Vagina (tissue), 2 donors: ENCODE data around the gene AIF1.

Experiments used
- CTCF ChIP-seq, 3 experiments: fragments of 450-650 bp in 2 of 3; fragments of 200-600 bp in 1 of 3; sonication (generic) in 1 of 3; IDR thresholded peaks; one replicate each; pipeline ENCODE4 v1.5.1; 2017 to 2019; ENCODE audit warnings: antibody characterized with exemption in 3 of 3, mild to moderate bottlenecking in 2 of 3, moderate library complexity in 2 of 3
- POLR2A ChIP-seq, 2 donors: fragments of 450-650 bp; IDR thresholded peaks; one replicate each; pipeline ENCODE4 v1.6.1; 2017; ENCODE audit warnings: antibody characterized with exemption in 2 of 2, mild to moderate bottlenecking in 2 of 2, moderate library complexity in 2 of 2

GRCh38 chr6:31666337-31666965 lies 51.4 kb downstream of the AIF1 start:
- no peak for TF ChIP-seq CTCF (IDR thresholded peaks at IDR 0.05)
- TF ChIP-seq POLR2A (IDR thresholded peaks at IDR 0.05), result no peak
